Endothelial cell of umbilical vein (primary cell): ENCODE results near the gene HOXB5. TPM values are rescaled to one million over a fixed set of nuclear protein-coding genes. Genes with fewer than 3 reads are reported as not detected.

ENCODE experiments used
- BruUV-seq: library from RNA; stranded (reverse); fragments of 400-500 nt; replicated peaks from 2 replicates; lab custom pipeline; 2021; lab: Mats Ljungman, UMichigan
- CTCF ChIA-PET: fragments of 300-600, 350-600 bp; sonication (Branson Sonifier 250); formaldehyde crosslinking; loops from one replicate; lab custom pipeline; 2021; ENCODE audit warnings: antibody characterized with exemption, inconsistent platforms; lab: Charles Lee
- POLR2A ChIA-PET: fragments of 300-600, 350-600 bp; sonication (Branson Sonifier 250); formaldehyde crosslinking; loops from one replicate; lab custom pipeline; 2021; ENCODE audit warnings: antibody characterized with exemption, inconsistent platforms; lab: Charles Lee
- DNase-seq: peaks from one replicate; pipeline ENCODE4 v3.0.0-alpha.2; 2011; ENCODE audit warnings: low read depth, low spot score
- FAIRE-seq: peaks from 2 replicates; lab custom pipeline; 2011; peaks lifted over from hg19 to GRCh38; lab: Jason Lieb, UNC
- H2AFZ ChIP-seq: 2 replicates; pipeline ENCODE4 v1.6.0; 2012; ENCODE audit warnings: low read depth, low read length, control low read depth, inconsistent platforms
- H3K27ac ChIP-seq: 2 replicates; pipeline ENCODE4 v1.5.1; 2011; ENCODE audit warnings: low read depth, mild to moderate bottlenecking, control low read depth, low read length, moderate library complexity; ENCODE audit not compliant: insufficient read depth
- H3K27me3 ChIP-seq, 2 experiments: 2 replicates each; pipeline versions ENCODE4 v1.6.0 to v1.6.1; 2011; ENCODE audit warnings: low read length in 2 of 2, mixed read lengths in 1 of 2; ENCODE audit not compliant: control insufficient read depth in 2 of 2, insufficient read depth in 2 of 2
- H3K36me3 ChIP-seq, 2 experiments: 2 replicates in 1 of 2; 3 replicates in 1 of 2; pipeline ENCODE4 v1.5.1; 2011; ENCODE audit warnings: low read length in 2 of 2, mild to moderate bottlenecking in 1 of 2, moderate library complexity in 1 of 2; ENCODE audit not compliant: control insufficient read depth in 2 of 2, insufficient read depth in 2 of 2; ENCODE audit errors: extremely low read depth in 1 of 2
- H3K4me1 ChIP-seq: 3 replicates; pipeline ENCODE4 v1.5.1; 2011; ENCODE audit warnings: mild to moderate bottlenecking, low read length; ENCODE audit not compliant: control insufficient read depth, insufficient read depth; ENCODE audit errors: extremely low read depth
- H3K4me2 ChIP-seq: 2 replicates; pipeline ENCODE4 v1.6.1; 2011; ENCODE audit warnings: low read length, control low read depth, mixed read lengths; ENCODE audit not compliant: insufficient read depth
- H3K4me3 ChIP-seq, 3 experiments: fragments of 200-600 bp in 1 of 3; sonication (generic), shearing (Covaris generic) in 1 of 3; replicated peaks in 1 of 3; 2 replicates each; pipeline ENCODE4 v1.5.1; 2011 to 2016; ENCODE audit warnings: control low read depth in 3 of 3, low read length in 3 of 3, mild to moderate bottlenecking in 2 of 3, inconsistent platforms in 1 of 3, low read depth in 1 of 3, moderate library complexity in 1 of 3; ENCODE audit not compliant: insufficient read depth in 1 of 3
- H3K79me2 ChIP-seq: 2 replicates; pipeline ENCODE4 v1.6.0; 2012; ENCODE audit warnings: low read length, inconsistent platforms; ENCODE audit not compliant: control insufficient read depth, insufficient read depth
- H3K9ac ChIP-seq: replicated peaks from 2 replicates; pipeline ENCODE3; 2011; ENCODE audit warnings: low read length, control low read depth; ENCODE audit not compliant: insufficient read depth; ENCODE audit errors: extremely low read depth
- H3K9me1 ChIP-seq: replicated peaks from 3 replicates; pipeline ENCODE4 v1.6.0; 2011; ENCODE audit warnings: mild to moderate bottlenecking, low read length; ENCODE audit not compliant: control insufficient read depth, insufficient read depth; ENCODE audit errors: extremely low read depth
- H3K9me3 ChIP-seq: replicated peaks from 2 replicates; pipeline ENCODE4 v1.5.1; 2012; ENCODE audit warnings: low read length, inconsistent platforms; ENCODE audit not compliant: control insufficient read depth, insufficient read depth
- H4K20me1 ChIP-seq: replicated peaks from 2 replicates; pipeline ENCODE3; 2011; ENCODE audit warnings: mild to moderate bottlenecking, low read length; ENCODE audit not compliant: control insufficient read depth, insufficient read depth; ENCODE audit errors: extremely low read depth
- CTCF ChIP-seq, 2 donors: IDR thresholded peaks; 1 replicate in 1 of 2; 2 replicates in 1 of 2; pipeline ENCODE4 v1.5.1; 2011; ENCODE audit warnings: low read length in 2 of 2, mild to moderate bottlenecking in 2 of 2, moderate library complexity in 2 of 2, control low read depth in 1 of 2, inconsistent platforms in 1 of 2, low read depth in 1 of 2; ENCODE audit not compliant: insufficient read depth in 1 of 2; ENCODE audit errors: extremely low read depth in 1 of 2
- EZH2 ChIP-seq: IDR thresholded peaks from 2 replicates; pipeline ENCODE4 v1.6.1; 2012; ENCODE audit warnings: borderline replicate concordance, low read depth, mild to moderate bottlenecking, moderate library complexity, low read length, inconsistent platforms; ENCODE audit not compliant: severe bottlenecking
- FOS ChIP-seq: IDR thresholded peaks from 2 replicates; pipeline ENCODE4 v1.6.1; 2011; ENCODE audit warnings: mild to moderate bottlenecking, low read length, moderate library complexity, borderline replicate concordance; ENCODE audit not compliant: insufficient read depth
- GATA2 ChIP-seq: IDR thresholded peaks from 2 replicates; pipeline ENCODE4 v1.7.0; 2011; ENCODE audit warnings: low read depth, mild to moderate bottlenecking, moderate library complexity, mixed read lengths, low read length; ENCODE audit not compliant: insufficient read length, insufficient read depth
- JUN ChIP-seq: IDR thresholded peaks from 2 replicates; pipeline ENCODE4 v1.6.1; 2011; ENCODE audit warnings: borderline replicate concordance, low read depth; ENCODE audit not compliant: insufficient read length, insufficient read depth
- MAX ChIP-seq: IDR thresholded peaks from 2 replicates; pipeline ENCODE4 v1.6.1; 2011; ENCODE audit not compliant: insufficient read depth, insufficient read length
- MYC ChIP-seq: IDR thresholded peaks from one replicate; pipeline ENCODE4 v1.6.1; 2011; ENCODE audit warnings: mild to moderate bottlenecking, low read depth, low read length
- POLR2A ChIP-seq: IDR thresholded peaks from 2 replicates; pipeline ENCODE4 v1.6.1; 2012; ENCODE audit warnings: low read depth, mild to moderate bottlenecking, control low read depth, low read length
- POLR2AphosphoS5 ChIP-seq: IDR thresholded peaks from 2 replicates; pipeline ENCODE4 v1.6.1; 2012; ENCODE audit warnings: low read depth, mild to moderate bottlenecking, control low read depth, low read length, moderate library complexity; ENCODE audit not compliant: insufficient read depth
- dilution Hi-C: fragments of 300-500 bp; cut with MboI; formaldehyde crosslinking; loops from one replicate; pipeline ENCODE4 v1.15.0; 2019; ENCODE audit warnings: low sequenced_read_pairs; ENCODE audit not compliant: extremely low pct_ligation_motif_present
- intact Hi-C: fragments of 100-400 bp; cut with micrococcal nuclease; formaldehyde crosslinking; loops from one replicate; pipeline ENCODE4 v1.10.0; 2022
- polyA plus RNA-seq, 4 experiments: library from polyadenylated mRNA; depleted of rRNA in 3 of 4; stranded (reverse) in 3 of 4; unstranded in 1 of 4; fragments of >200 nt; gene quantifications; 2 replicates each; pipeline versions ENCODE4 v1.2.1 to v1.2.3, GENCODE V29; 2011 to 2012; ENCODE audit warnings: missing spikeins in 1 of 4
- total RNA-seq: library from RNA; stranded (reverse); gene quantifications from 2 replicates; pipeline ENCODE4 v1.2.3, GENCODE V29; 2021

HOXB5 gene
- total and polyA plus RNA-seq, 2 donors (not counting 3 experiments of a cell fraction or from before 2014, with no cell fraction given) = 2.0 to 8.5 TPM

- Histone ChIP-seq H2AFZ (no peak overlapping the region), H3K27ac (no peak overlapping the region), H4K20me1 (no peaks in the 10 kb centered on the region), H3K4me2 (no peak overlapping the region), H3K9ac (no peak overlapping the region), H3K4me1 (peaks cover 22% of the 10 kb centered on the region), H3K4me3 (no peak overlapping the region), H3K36me3 (peaks cover 3 to 11% of the 10 kb centered on the region in 2 experiments), H3K79me2 (peaks cover 58% of the 10 kb centered on the region), H3K27me3 (no peaks in the 10 kb centered on the region), H3K9me1 (no peaks in the 10 kb centered on the region), H3K9me3 (no peaks in the 10 kb centered on the region)
- DNase-seq (no peak), FAIRE-seq (no peak)
- intact Hi-C loops (no loop called here), dilution Hi-C loops (no loop called here)
- ChIA-PET POLR2A (no interaction called here), CTCF (interaction anchor here (1.1 to 4.2 kb wide), 7 partner anchors 21 to 380 kb away, joined by 4 to 31 read pairs (median 7); no protein-coding TSS in a partner anchor)
- no TSS peak for BruUV-seq
- TF ChIP-seq FOS (no peak), JUN (no peak), MYC (no peak), MAX (no peak)
These were observed 1.9 kb upstream of the HOXB5 start for GRCh38 chr17:48595278-48595999.

DNA sequence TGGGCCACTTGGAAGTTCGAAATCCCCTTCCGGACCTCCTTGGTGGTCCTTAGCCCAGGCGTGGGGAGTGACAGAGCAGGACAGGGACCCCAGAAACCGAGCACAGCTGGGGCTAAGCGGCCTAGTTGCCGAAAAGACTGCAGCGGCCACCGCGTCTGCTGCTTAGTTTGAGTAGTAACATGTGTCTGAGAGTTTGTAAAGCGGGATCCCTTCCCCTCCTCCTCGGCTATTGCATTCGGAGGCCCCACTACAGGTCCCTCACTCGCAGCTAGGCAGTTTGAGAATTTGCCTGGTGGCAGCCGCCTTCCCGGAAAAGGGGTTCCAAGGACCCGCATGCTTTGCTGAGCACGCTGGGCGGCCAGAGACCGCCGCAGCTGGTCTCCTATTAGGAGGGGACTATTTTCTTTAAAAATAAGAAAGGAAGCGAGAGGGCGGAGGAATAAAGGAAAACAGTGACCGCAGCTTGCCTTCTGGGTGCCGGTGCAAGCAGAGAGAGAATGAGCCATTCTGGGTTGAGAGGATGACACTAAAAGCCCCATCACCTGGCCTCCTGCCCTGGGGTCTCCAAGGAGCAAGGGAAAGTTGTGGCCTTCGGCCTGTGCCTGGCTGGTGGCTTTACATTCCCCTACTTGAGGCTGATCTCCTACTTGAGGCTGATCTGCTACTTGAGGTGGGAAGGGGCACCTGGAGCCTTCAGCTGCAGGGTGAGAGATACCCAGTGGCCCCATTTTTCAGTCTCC is 1.1 kb upstream of the HOXB5 start:
- no TSS peak for BruUV-seq
- no peak for FAIRE-seq
- no peak overlapping the region for H2AFZ ChIP-seq
- no peak for TF ChIP-seq POLR2A
- no peak for TF ChIP-seq MYC
- no peak for TF ChIP-seq CTCF (IDR thresholded peaks at IDR 0.05; ENCODE audit: extremely low read depth in 1 of 2, insufficient read depth in 1 of 2, low read depth in 1 of 2, low read length in 2 of 2)
- TF ChIP-seq FOS = no peak
- no peak for TF ChIP-seq GATA2
- no peak for TF ChIP-seq EZH2
- no peak for TF ChIP-seq POLR2AphosphoS5
- TF ChIP-seq JUN = no peak
- TF ChIP-seq MAX = no peak
- dilution Hi-C loops (no loop called here), intact Hi-C loops (loop anchor here (1.0 kb wide), 1 partner anchor 379 kb away; no protein-coding TSS in a partner anchor)
- peaks cover 22% of the 10 kb centered on the region for H3K4me1 ChIP-seq
- DNase-seq = no peak
- H3K4me3 ChIP-seq = no peak overlapping the region
- no peaks in the 10 kb centered on the region for H3K9me1 ChIP-seq
- H3K79me2 ChIP-seq = peaks cover 51% of the 10 kb centered on the region
- H4K20me1 ChIP-seq = no peaks in the 10 kb centered on the region
- no peak overlapping the region for H3K4me2 ChIP-seq
- no peaks in the 10 kb centered on the region for H3K9me3 ChIP-seq
- CTCF ChIA-PET = interaction anchor here (0.8 to 4.2 kb wide), 9 partner anchors 18 to 335 kb away, joined by 3 to 31 read pairs (median 6); no protein-coding TSS in a partner anchor
- POLR2A ChIA-PET = no interaction called here
- no peak overlapping the region for H3K9ac ChIP-seq
- H3K36me3 ChIP-seq = peaks cover 3 to 11% of the 10 kb centered on the region in 2 experiments
- no peaks in the 10 kb centered on the region for H3K27me3 ChIP-seq
- H3K27ac ChIP-seq = peak overlapping the region; percentile 0
